Astrocyte of the cerebellum (primary cell): ENCODE measurements around the gene TRIM25.

Experiments used
- DNase-seq: peaks from one replicate; pipeline ENCODE4 v3.0.0-alpha.2; 2011; ENCODE audit warnings: low read depth
- H3K4me3 ChIP-seq: 2 replicates; pipeline ENCODE4 v1.5.1; 2011; ENCODE audit warnings: mild to moderate bottlenecking, low read depth, low read length, moderate library complexity
- in situ Hi-C: cut with HindIII; loops from 2 replicates; pipeline ENCODE4 v1.10.0; 2017; ENCODE audit warnings: low sequenced_read_pairs
- TF ChIP-seq, protein P1 (sequence below): IDR thresholded peaks from 2 replicates; pipeline ENCODE4 v1.5.1; 2012; ENCODE audit warnings: low read length, low read depth, moderate library complexity, mild to moderate bottlenecking; ENCODE audit errors: missing control alignments

TRIM25 gene

DNA sequence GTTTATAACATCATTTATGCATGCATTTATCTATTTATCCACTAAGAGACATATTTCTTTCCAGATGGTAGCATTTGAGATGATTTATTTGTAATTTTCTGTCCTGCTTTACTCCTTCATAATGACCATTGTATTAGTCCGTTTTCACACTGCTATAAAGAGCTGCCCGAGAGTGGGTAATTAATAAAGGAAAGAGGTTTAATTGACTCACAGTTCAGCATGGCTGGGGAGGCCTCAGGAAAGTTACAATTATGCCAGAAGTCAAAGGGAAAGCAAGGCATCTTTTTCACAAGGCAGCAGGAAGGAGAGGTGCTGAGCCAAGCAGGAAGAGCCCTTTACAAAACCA is 28.6 kb downstream of the TRIM25 start:
- TF ChIP-seq, protein P1, sequence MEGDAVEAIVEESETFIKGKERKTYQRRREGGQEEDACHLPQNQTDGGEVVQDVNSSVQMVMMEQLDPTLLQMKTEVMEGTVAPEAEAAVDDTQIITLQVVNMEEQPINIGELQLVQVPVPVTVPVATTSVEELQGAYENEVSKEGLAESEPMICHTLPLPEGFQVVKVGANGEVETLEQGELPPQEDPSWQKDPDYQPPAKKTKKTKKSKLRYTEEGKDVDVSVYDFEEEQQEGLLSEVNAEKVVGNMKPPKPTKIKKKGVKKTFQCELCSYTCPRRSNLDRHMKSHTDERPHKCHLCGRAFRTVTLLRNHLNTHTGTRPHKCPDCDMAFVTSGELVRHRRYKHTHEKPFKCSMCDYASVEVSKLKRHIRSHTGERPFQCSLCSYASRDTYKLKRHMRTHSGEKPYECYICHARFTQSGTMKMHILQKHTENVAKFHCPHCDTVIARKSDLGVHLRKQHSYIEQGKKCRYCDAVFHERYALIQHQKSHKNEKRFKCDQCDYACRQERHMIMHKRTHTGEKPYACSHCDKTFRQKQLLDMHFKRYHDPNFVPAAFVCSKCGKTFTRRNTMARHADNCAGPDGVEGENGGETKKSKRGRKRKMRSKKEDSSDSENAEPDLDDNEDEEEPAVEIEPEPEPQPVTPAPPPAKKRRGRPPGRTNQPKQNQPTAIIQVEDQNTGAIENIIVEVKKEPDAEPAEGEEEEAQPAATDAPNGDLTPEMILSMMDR: no peak
- DNase-seq: no peak
- in situ Hi-C loops: no loop called here

DNA sequence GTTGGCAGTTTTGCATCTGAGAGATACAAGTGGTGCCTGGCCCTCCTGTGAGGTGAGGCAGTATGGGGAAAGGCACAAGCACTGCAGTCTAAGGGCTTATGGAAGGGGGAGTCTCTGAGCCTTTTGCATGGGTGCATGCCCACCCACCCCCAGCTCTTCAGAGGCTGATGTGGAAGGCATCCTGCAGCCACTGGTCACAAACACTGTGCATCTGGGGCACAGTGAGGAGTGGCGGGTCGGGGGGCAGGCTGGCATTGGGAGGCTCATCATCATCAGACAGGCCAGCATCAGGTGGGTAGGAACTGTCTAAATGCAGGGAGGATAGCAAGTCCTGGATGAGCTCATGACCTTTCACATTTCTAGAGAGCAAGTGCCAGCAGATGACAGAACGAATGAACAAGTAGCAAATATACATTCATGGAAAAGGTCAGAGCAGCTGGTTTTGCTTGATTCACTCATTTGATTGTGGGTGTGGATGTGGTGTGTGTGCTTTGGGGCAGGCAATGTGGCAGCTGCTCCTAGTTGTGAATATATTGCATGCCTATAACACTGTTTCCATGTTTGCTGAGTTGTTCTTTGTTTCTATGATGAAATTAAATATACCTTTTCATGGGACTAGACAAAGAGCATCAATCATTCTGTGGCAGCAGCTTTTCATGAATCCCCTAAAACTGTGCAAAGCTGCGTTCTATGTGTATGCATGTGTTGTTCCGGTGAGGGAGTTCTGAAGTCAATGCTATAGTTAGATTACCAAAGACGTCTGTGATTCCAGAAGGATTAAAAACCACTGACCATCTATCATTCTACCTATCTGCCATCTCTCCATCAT is 29.2 kb downstream of the TRIM25 start:
- in situ Hi-C loops: no loop called here
- TF ChIP-seq, protein P1: no peak
- H3K4me3 ChIP-seq: no peak overlapping the region
- no peak for DNase-seq

More for the DNA sequence above, 28.6 kb downstream of the TRIM25 start:
- no peak overlapping the region for H3K4me3 ChIP-seq

DNA sequence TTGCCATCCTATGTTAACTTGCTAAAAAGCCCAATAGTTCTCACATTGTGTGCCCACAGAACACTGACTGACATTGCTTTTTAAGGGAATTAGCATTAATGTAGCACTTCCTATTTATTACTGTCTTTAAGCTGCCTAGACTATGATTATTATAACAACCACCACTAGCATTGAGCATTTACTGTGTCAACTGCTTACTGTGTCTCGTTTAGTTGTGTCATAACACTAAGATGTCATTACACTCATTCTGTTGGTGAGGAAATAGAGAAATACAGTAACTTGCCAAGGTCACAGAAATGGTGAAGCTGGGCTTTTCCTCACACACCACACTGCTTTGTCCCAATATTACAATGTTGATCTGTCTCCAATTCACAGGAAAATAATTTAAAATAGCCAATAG is 30.2 kb downstream of the TRIM25 start:
- DNase-seq: no peak
- TF ChIP-seq, protein P1: no peak
- H3K4me3 ChIP-seq: no peak overlapping the region
- in situ Hi-C loops: no loop called here

DNA sequence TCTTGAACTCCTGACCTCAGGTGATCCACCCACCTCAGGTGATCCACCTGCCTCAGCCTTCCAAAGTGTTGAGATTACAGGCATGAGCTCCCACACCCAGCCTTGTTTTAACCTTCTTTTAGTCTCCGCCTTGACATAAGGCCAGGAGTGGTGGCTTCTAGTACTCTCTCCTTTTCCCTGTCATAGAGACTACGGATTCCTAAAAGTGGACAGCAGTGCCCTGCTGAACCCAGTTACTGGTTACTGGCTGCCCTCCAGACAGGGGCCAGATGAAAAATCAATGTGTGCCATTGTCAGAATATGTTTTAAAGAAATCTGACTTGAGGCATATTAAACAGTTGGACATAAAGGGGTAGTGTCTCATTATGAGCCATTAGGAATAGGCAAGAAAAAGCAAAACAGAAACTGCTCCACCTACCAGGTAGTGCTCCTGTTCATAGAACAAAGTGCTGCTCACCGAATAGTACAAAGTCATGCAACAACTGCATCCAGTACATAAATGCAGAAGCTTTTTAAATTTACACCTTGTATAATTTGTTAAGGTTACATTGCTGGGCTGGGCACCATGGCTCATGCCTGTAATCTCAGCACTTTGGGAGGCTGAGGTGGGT is 32.1 kb downstream of the TRIM25 start:
- DNase-seq: no peak
- in situ Hi-C loops: no loop called here
- H3K4me3 ChIP-seq: no peak overlapping the region
- TF ChIP-seq, protein P1: no peak

DNA sequence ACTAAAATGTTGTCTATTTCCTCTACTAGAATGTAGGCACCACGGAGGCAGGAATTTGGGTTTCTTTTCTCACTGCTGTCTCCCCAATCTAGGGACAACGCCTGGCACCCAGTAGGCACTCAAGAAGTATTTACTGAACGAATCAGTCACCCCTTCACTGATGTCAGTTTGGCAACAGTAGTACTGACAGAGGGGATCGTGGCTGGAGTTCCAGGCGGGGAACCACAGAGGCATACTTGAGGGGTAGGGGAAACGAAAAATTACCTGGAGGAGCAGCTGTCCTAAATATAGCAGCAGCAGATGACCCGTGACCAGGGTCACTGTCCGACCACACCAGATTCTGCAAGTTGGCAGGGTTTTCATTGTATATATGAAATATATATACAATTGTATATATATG is 33.3 kb downstream of the TRIM25 start:
- TF ChIP-seq, protein P1: no peak
- DNase-seq: no peak
- H3K4me3 ChIP-seq: no peak overlapping the region
- in situ Hi-C loops: no loop called here

DNA sequence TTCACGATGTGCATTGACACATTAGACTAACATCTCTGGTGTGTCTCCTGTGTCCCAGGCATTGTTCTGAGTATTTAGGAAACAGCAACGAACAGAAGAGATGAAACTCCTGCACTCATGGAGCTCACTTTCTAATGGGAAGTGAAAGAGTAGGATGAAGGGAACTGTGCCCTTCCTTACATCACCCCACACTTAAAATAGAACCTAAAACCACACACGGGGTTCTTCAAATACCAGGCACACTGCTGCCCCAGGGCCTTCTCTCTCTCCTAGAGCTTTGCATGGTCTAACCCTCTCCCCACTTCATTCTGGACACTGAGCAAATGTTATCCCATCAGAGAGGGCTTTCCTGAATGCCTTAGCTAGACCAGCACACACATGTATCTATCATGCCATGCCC is 33.7 kb downstream of the TRIM25 start:
- in situ Hi-C loops: no loop called here
- no peak overlapping the region for H3K4me3 ChIP-seq
- no peak for DNase-seq
- TF ChIP-seq, protein P1: no peak
